Measurements from ENCODE around the gene NES.
A peak's percentile ranks its signal among the peaks of the same experiment; 100 is the strongest.

The NES gene

DNA sequence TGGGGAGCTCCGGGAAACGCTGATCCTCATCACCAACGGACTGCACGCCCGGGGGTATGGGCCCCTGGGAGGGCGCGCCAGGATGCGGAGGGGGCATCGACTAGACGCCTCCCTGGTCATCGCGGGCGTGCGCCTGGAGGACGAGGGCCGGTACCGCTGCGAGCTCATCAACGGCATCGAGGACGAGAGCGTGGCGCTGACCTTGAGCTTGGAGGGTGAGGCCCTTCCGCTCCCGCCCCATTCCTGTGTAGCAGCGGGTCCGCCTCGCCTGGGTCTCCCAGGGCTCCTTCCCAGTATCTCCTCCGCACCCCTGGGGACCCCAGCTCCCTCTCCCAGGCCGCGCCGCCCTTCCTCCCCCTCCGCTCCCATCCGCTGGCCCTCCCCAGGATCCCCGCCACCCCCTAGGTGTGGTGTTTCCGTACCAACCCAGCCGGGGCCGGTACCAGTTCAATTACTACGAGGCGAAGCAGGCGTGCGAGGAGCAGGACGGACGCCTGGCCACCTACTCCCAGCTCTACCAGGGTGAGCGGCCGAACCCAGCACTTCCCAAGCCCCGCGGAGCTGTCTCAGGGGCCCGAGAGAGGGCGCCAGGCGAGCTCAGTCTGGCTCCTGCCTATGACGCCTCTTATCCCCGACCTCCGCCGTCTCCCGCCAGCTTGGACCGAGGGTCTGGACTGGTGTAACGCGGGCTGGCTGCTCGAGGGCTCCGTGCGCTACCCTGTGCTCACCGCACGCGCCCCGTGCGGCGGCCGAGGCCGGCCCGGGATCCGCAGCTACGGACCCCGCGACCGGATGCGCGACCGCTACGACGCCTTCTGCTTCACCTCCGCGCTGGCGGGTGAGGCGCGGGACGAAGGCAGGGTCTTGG lies 53.0 kb downstream of the NES start (continued):
- TF ChIP-seq ZNF423 (tag by site-specific recombination; IDR thresholded peaks at IDR 0.05) (peak; percentile 50; the same call in 1 of the 2 replicates), KLF8 (tag by site-specific recombination; IDR thresholded peaks at IDR 0.05) (peak; percentile 16; the same call in 1 of the 2 replicates), ZFP69B (tag by site-specific recombination; IDR thresholded peaks at IDR 0.05) (no peak), ZNF660 (tag by site-specific recombination; IDR thresholded peaks at IDR 0.05) (peak; percentile 50; the same call in 1 of the 2 replicates), ZSCAN30 (tag by site-specific recombination; IDR thresholded peaks at IDR 0.05) (0 out of 2 replicates have a peak, but pooled peaks have one; percentile 22)
- TF ChIP-seq, protein P1, sequence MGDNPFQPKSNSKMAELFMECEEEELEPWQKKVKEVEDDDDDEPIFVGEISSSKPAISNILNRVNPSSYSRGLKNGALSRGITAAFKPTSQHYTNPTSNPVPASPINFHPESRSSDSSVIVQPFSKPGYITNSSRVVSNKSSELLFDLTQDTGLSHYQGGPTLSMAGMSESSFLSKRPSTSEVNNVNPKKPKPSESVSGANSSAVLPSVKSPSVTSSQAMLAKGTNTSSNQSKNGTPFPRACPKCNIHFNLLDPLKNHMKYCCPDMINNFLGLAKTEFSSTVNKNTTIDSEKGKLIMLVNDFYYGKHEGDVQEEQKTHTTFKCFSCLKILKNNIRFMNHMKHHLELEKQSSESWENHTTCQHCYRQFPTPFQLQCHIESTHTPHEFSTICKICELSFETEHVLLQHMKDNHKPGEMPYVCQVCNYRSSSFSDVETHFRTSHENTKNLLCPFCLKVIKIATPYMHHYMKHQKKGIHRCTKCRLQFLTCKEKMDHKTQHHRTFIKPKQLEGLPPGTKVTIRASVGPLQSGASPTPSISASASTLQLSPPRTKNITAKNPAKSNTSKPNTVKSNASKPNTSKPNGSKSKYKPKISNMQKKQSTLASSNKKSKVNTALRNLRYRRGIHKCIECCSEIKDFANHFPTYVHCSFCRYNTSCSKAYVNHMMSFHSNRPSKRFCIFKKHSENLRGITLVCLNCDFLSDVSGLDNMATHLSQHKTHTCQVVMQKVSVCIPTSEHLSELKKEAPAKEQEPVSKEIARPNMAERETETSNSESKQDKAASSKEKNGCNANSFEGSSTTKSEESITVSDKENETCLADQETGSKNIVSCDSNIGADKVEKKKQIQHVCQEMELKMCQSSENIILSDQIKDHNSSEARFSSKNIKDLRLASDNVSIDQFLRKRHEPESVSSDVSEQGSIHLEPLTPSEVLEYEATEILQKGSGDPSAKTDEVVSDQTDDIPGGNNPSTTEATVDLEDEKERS (tag by site-specific recombination; IDR thresholded peaks at IDR 0.05) = no peak
- TF ChIP-seq, protein P2, sequence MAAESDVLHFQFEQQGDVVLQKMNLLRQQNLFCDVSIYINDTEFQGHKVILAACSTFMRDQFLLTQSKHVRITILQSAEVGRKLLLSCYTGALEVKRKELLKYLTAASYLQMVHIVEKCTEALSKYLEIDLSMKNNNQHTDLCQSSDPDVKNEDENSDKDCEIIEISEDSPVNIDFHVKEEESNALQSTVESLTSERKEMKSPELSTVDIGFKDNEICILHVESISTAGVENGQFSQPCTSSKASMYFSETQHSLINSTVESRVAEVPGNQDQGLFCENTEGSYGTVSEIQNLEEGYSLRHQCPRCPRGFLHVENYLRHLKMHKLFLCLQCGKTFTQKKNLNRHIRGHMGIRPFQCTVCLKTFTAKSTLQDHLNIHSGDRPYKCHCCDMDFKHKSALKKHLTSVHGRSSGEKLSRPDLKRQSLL (tag by site-specific recombination; IDR thresholded peaks at IDR 0.05) = peak; percentile 34; the same call in 1 of the 2 replicates

DNA sequence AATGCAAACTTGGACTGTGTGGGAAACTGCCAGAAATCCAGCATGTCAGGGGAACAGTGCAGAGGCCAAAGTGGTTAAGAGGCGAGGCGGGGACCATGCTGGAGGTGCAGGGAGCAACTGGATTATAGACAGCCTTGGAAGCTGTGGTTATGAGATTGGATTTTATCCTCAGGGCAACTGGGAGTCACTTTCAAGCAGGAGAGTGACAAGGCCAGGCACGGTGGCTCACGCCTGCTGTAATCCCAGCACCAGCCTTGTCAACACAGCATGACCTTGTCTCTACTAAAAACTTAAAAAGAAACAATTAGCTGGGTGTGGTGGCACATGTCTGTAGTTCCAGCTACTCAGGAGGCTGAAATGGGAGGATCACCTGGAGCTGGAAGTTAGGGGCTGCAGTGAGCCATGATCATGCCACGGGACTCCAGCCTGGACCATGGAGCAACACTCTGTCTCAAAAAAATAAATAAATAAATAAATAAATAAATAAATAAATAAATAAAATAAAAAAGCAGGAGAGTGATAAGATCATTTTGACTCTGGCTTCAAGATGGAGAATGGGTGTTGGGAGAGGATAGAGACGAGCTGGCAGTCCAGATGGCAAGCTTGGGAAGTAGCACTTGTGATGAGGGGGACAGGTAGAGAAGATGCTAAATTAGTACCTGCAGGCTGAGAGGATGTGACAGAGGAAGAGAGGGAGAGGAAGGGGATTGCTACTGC lies 54.5 kb downstream of the NES start:
- Histone ChIP-seq H3K36me3 (ENCODE audit: control insufficient read depth in 2 of 2, insufficient read depth in 1 of 2, low read length in 2 of 2) (no peaks in the 10 kb centered on the region), H3K9me3 (ENCODE audit: control insufficient read depth, insufficient read depth, low read depth, low read length) (no peaks in the 10 kb centered on the region), H3K4me3 (ENCODE audit: low read depth, low read length) (no peak overlapping the region), H3K4me1 (ENCODE audit: control insufficient read depth, insufficient read depth, low read length) (no peaks in the 10 kb centered on the region; the same call in 1 of the 2 replicates), H3K27ac (ENCODE audit: extremely low read depth, low read depth, low read length) (no peak overlapping the region)
- ChIA-PET CTCF (interaction anchor here (0.6 to 14.1 kb wide), 7 partner anchors 8 to 267 kb away, joined by 4 to 294 read pairs (median 91); partner anchors contain the start of gene NES), POLR2A (no interaction called here)
- TF ChIP-seq HOXC10 (CRISPR knock-in tag; IDR thresholded peaks at IDR 0.05) (no peak), GLIS1 (tag by site-specific recombination; IDR thresholded peaks at IDR 0.05) (no peak), TCF7L2 (IDR thresholded peaks at IDR 0.05; ENCODE audit: borderline replicate concordance, low read depth, low read length) (no peak), ZNF19 (tag by site-specific recombination; IDR thresholded peaks at IDR 0.05; ENCODE audit: low read depth) (peak; percentile 97), YY2 (tag by site-specific recombination; IDR thresholded peaks at IDR 0.05) (no peak), HOXD13 (CRISPR knock-in tag; IDR thresholded peaks at IDR 0.05; ENCODE audit: borderline replicate concordance) (no peak), MZF1 (tag by site-specific recombination; IDR thresholded peaks at IDR 0.05; ENCODE audit: borderline replicate concordance) (peak; percentile 82; the same call in 1 of the 2 replicates), ZNF600 (tag by site-specific recombination; IDR thresholded peaks at IDR 0.05) (no peak), HOXA7 (CRISPR knock-in tag; IDR thresholded peaks at IDR 0.05; ENCODE audit: borderline replicate concordance) (no peak), ZSCAN23 (tag by site-specific recombination; IDR thresholded peaks at IDR 0.05) (0 out of 2 replicates have a peak, but pooled peaks have one; percentile 69), SCRT2 (tag by site-specific recombination; IDR thresholded peaks at IDR 0.05) (no peak), ZNF114 (tag by site-specific recombination; IDR thresholded peaks at IDR 0.05) (no peak), ZBTB20 (tag by site-specific recombination; IDR thresholded peaks at IDR 0.05) (no peak), ZBTB1 (tag by site-specific recombination; IDR thresholded peaks at IDR 0.05) (peak; percentile 74; the same call in 1 of the 2 replicates), ZNF391 (tag by site-specific recombination; IDR thresholded peaks at IDR 0.05; ENCODE audit: borderline replicate concordance, low read depth) (no peak)
- TF ChIP-seq, protein P3, sequence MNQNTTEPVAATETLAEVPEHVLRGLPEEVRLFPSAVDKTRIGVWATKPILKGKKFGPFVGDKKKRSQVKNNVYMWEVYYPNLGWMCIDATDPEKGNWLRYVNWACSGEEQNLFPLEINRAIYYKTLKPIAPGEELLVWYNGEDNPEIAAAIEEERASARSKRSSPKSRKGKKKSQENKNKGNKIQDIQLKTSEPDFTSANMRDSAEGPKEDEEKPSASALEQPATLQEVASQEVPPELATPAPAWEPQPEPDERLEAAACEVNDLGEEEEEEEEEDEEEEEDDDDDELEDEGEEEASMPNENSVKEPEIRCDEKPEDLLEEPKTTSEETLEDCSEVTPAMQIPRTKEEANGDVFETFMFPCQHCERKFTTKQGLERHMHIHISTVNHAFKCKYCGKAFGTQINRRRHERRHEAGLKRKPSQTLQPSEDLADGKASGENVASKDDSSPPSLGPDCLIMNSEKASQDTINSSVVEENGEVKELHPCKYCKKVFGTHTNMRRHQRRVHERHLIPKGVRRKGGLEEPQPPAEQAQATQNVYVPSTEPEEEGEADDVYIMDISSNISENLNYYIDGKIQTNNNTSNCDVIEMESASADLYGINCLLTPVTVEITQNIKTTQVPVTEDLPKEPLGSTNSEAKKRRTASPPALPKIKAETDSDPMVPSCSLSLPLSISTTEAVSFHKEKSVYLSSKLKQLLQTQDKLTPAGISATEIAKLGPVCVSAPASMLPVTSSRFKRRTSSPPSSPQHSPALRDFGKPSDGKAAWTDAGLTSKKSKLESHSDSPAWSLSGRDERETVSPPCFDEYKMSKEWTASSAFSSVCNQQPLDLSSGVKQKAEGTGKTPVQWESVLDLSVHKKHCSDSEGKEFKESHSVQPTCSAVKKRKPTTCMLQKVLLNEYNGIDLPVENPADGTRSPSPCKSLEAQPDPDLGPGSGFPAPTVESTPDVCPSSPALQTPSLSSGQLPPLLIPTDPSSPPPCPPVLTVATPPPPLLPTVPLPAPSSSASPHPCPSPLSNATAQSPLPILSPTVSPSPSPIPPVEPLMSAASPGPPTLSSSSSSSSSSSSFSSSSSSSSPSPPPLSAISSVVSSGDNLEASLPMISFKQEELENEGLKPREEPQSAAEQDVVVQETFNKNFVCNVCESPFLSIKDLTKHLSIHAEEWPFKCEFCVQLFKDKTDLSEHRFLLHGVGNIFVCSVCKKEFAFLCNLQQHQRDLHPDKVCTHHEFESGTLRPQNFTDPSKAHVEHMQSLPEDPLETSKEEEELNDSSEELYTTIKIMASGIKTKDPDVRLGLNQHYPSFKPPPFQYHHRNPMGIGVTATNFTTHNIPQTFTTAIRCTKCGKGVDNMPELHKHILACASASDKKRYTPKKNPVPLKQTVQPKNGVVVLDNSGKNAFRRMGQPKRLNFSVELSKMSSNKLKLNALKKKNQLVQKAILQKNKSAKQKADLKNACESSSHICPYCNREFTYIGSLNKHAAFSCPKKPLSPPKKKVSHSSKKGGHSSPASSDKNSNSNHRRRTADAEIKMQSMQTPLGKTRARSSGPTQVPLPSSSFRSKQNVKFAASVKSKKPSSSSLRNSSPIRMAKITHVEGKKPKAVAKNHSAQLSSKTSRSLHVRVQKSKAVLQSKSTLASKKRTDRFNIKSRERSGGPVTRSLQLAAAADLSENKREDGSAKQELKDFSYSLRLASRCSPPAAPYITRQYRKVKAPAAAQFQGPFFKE (tag by site-specific recombination; IDR thresholded peaks at IDR 0.05; ENCODE audit: borderline replicate concordance) = no peak
- TF ChIP-seq, protein P4, sequence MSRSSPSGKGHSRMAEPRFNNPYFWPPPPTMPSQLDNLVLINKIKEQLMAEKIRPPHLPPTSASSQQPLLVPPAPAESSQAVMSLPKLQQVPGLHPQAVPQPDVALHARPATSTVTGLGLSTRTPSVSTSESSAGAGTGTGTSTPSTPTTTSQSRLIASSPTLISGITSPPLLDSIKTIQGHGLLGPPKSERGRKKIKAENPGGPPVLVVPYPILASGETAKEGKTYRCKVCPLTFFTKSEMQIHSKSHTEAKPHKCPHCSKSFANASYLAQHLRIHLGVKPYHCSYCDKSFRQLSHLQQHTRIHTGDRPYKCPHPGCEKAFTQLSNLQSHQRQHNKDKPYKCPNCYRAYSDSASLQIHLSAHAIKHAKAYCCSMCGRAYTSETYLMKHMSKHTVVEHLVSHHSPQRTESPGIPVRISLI (tag by site-specific recombination; IDR thresholded peaks at IDR 0.05) = 0 out of 2 replicates have a peak, but pooled peaks have one; percentile 18

Measured in HEK293 (cell line).